ENCODE measurements around the gene SEC14L3. TPM values are rescaled to one million over a fixed set of nuclear protein-coding genes. Genes with fewer than 3 reads are reported as not detected.

The SEC14L3 gene
- total and polyA plus RNA-seq, 2 of the 4 experiments (the other 2 are of a cell fraction): not detected

- no peak overlapping the region for H4K91ac ChIP-seq (ENCODE audit: insufficient read depth, low read depth, low read length)
- H2AK9ac ChIP-seq (replicated peaks; ENCODE audit: low read depth, low read length, poor library complexity): no peak overlapping the region
- H3K9me1 ChIP-seq (ENCODE audit: insufficient read depth, low read length): no peaks in the 10 kb centered on the region
- H3K4me1 ChIP-seq (ENCODE audit: control insufficient read depth, insufficient read depth, low read length): peaks cover 5% of the 10 kb centered on the region; the same call in 1 of the 2 replicates
- no peak overlapping the region for H4K8ac ChIP-seq (ENCODE audit: low read depth in 2 of 2, low read length in 2 of 2)
- no peak overlapping the region for H3K56ac ChIP-seq (ENCODE audit: extremely low read depth, insufficient read depth, low read length)
- no peak overlapping the region for H2AK5ac ChIP-seq (ENCODE audit: low read depth, low read length)
- no peak overlapping the region for H3K9ac ChIP-seq (ENCODE audit: low read depth, low read length)
- no peak overlapping the region for H3K23ac ChIP-seq (ENCODE audit: low read depth, low read length)
- H3K9me3 ChIP-seq (ENCODE audit: control insufficient read depth, insufficient read depth, low read length): no peaks in the 10 kb centered on the region
- H3K4me3 ChIP-seq (ENCODE audit: insufficient read depth, low read depth, low read length): no peak overlapping the region
- intact Hi-C loops (cut with micrococcal nuclease) (no loop called here), in situ Hi-C loops (cut with MboI; ENCODE audit: low sequenced_read_pairs) (no loop called here), dilution Hi-C loops (cut with HindIII; ENCODE audit: low sequenced_read_pairs, unreplicated experiment) (no loop called here)
- H2AFZ ChIP-seq (replicated peaks; ENCODE audit: low read length, poor library complexity): no peak overlapping the region
- no peaks in the 10 kb centered on the region for H3K79me1 ChIP-seq (ENCODE audit: low read depth in 1 of 2, low read length in 2 of 2)
- H4K20me1 ChIP-seq (ENCODE audit: insufficient read depth, low read length): no peaks in the 10 kb centered on the region
- ATAC-seq (ENCODE audit: low read depth): no peak
- WGBS, 2 experiments (ENCODE audit: extremely low coverage in 2 of 2, insufficient read length in 1 of 2): no CpG with 5 or more reads among the region's 3 CpGs
- no peak for TF ChIP-seq MXI1 (IDR thresholded peaks at IDR 0.05; ENCODE audit: borderline replicate concordance, low read depth, low read length)
- no peak for TF ChIP-seq SMC3 (IDR thresholded peaks at IDR 0.05; ENCODE audit: low read depth, low read length)
- no peak for TF ChIP-seq POLR2A (IDR thresholded peaks at IDR 0.05; ENCODE audit: low read depth, low read length)
- no peak for TF ChIP-seq RFX5 (IDR thresholded peaks at IDR 0.05; ENCODE audit: low read depth, low read length)
- no peak for TF ChIP-seq NFE2L2 (IDR thresholded peaks at IDR 0.05; ENCODE audit: low read depth, low read length)
- TF ChIP-seq USF2 (IDR thresholded peaks at IDR 0.05; ENCODE audit: low read depth, low read length): no peak
- TF ChIP-seq CHD1 (IDR thresholded peaks at IDR 0.05; ENCODE audit: low read depth, low read length): no peak
- TF ChIP-seq RCOR1 (IDR thresholded peaks at IDR 0.05; ENCODE audit: insufficient replicate concordance, low read length): no peak
- TF ChIP-seq BHLHE40 (IDR thresholded peaks at IDR 0.05; ENCODE audit: low read depth, low read length): no peak
- TF ChIP-seq RAD21 (IDR thresholded peaks at IDR 0.05; ENCODE audit: low read length): no peak
- no peak for TF ChIP-seq ELK1 (IDR thresholded peaks at IDR 0.05; ENCODE audit: borderline replicate concordance, low read depth, low read length)
- TF ChIP-seq CEBPB (IDR thresholded peaks at IDR 0.05; ENCODE audit: low read depth, low read length): no peak
- no peak for TF ChIP-seq FOS (IDR thresholded peaks at IDR 0.05; ENCODE audit: low read depth, low read length)
- TF ChIP-seq MAFK (IDR thresholded peaks at IDR 0.05; ENCODE audit: low read depth, low read length): no peak
- TF ChIP-seq MAZ (IDR thresholded peaks at IDR 0.05; ENCODE audit: borderline replicate concordance, low read depth, low read length): no peak
- no peak for TF ChIP-seq CTCF (conservative IDR thresholded peaks at IDR 0.05; ENCODE audit: low read depth, low read length)
- ChIA-PET CTCF (interaction anchor here (0.5 to 0.6 kb wide), 2 partner anchors 9 to 154 kb away, joined by 3 read pairs; no protein-coding TSS in a partner anchor), POLR2A (ENCODE audit: unreplicated experiment) (no interaction called here)
- no peak overlapping the region for H3K4me2 ChIP-seq (ENCODE audit: low read depth, low read length)
- H2BK120ac ChIP-seq (ENCODE audit: low read depth, low read length): no peak overlapping the region
- no peak overlapping the region for H2BK5ac ChIP-seq (ENCODE audit: low read depth, low read length, poor library complexity, severe bottlenecking)
- no peaks in the 10 kb centered on the region for H3K36me3 ChIP-seq (ENCODE audit: control insufficient read depth, insufficient read depth, low read length)
- H2BK20ac ChIP-seq (ENCODE audit: low read depth, low read length): no peak overlapping the region
- no peak overlapping the region for H3K18ac ChIP-seq (ENCODE audit: low read depth, low read length)
- H3K27me3 ChIP-seq (ENCODE audit: control insufficient read depth, insufficient read depth, low read length): peaks cover 21% of the 10 kb centered on the region
- BruUV-seq (replicated peaks): no TSS peak
- DNase-seq: no peak
- no peak overlapping the region for H3K27ac ChIP-seq (ENCODE audit: insufficient read depth, low read length)
- H3K14ac ChIP-seq (replicated peaks; ENCODE audit: low read depth, low read length): no peak overlapping the region
- H2BK15ac ChIP-seq (ENCODE audit: low read depth, low read length): no peak overlapping the region
- no peak overlapping the region for H3K4ac ChIP-seq (ENCODE audit: low read depth, low read length)
- H4K5ac ChIP-seq (ENCODE audit: low read depth, low read length): no peak overlapping the region
Measured at GRCh38 chr22:30447656-30448055, 24.2 kb downstream of the SEC14L3 start.
